Mucosa of descending colon (tissue), 3 donors: ENCODE data around the gene PRR7. TPM values are rescaled to one million over a fixed set of nuclear protein-coding genes. Genes with fewer than 3 reads are reported as not detected.

Experiments
- ATAC-seq: fragments of 200-7000 bp; cut with Tn5 transposase; one replicate; pipeline ENCODE4 v1.9.1; 2020; ENCODE audit warnings: mild to moderate bottlenecking, moderate library complexity
- DNase-seq, 3 donors: peaks; one replicate each; pipeline ENCODE4 v3.0.0-alpha.2; 2020
- H3K36me3 ChIP-seq: fragments of 200-600 bp; one replicate; pipeline ENCODE4 v1.8.0; 2021; ENCODE audit warnings: low read depth, mild to moderate bottlenecking
- H3K4me1 ChIP-seq: fragments of 200-600 bp; one replicate; pipeline ENCODE4 v1.8.0; 2021; ENCODE audit warnings: low read depth, mild to moderate bottlenecking
- H3K4me3 ChIP-seq: fragments of 200-600 bp; one replicate; pipeline ENCODE4 v1.8.0; 2021; ENCODE audit warnings: mild to moderate bottlenecking
- H3K9me3 ChIP-seq: fragments of 200-600 bp; one replicate; pipeline ENCODE4 v1.8.0; 2021; ENCODE audit warnings: mild to moderate bottlenecking
- intact Hi-C, 2 donors: fragments of 100-400 bp; cut with DNase I in 1 of 2; cut with micrococcal nuclease in 1 of 2; formaldehyde crosslinking; loops; one replicate each; pipeline versions ENCODE4 v1.11.0 to v1.11.1; 2022; cut with DNase I, micrococcal nuclease
- total RNA-seq, 3 donors: library from RNA; stranded (reverse); fragmentation: NEBNext Ultra II Directional in 2 of 3; extraction: Animal tissue kit (Norgen Biotek cat#: 25700) in 2 of 3; gene quantifications; one replicate each; pipeline versions ENCODE4 v1.2.1 to v1.2.4, GENCODE V29; 2021 to 2023
- TF ChIP-seq, protein P1 (sequence below): fragments of 200-600 bp; IDR thresholded peaks from one replicate; pipeline ENCODE4 v1.8.0; 2022; ENCODE audit warnings: antibody characterized with exemption, mild to moderate bottlenecking
- donor health status: DM: no; HTN: no; CAD: no; lungs with moderate emphysema.
- donor health status: DM: no; HTN: no; CAD: no.
- donor health status: DM: no; HTN: yes; CAD: no.

Gene PRR7
- total RNA-seq, 3 donors from 2014 or later = 1.1 to 1.2 (median 1.2) TPM

DNA sequence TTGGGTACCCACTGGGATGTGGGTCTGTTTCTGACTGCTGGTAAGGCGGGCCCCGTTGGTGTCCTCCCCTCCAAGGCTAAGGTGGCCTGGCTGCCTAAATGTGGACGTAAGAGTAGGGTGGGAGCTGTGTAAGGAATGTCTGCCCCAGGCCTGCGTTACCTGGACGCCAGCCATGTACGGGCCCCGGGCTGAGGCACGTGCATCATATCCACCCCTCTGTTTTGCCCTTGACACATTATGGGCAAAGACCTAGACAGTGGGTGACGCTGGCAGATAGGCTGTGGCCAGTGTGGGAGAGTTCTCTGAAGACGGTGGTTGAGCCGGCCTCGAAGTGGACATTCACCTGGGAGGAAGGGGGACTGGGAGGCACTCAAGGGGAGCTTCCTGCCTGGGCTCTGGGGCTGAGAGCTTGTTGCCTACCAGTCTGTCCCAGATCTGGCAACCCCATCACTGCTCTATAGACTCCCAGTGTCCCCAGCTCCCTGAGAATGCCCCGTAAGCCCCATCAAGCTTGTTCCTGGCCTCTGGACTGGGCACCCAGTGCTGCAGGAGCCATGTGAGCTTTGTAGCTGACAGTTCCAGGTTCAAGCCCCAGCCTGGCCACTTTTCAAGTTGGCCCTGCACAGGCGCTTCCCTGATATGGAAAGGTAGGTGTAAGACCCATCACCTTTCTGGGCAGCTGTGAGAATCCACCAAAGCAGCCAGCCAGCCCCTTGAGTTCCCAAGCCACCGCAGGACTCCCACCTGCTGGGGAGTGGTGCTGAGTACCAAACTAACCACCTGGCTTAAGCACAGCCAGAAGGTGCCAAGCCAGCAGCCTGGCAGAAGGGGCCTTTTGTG is 3.2 kb upstream of the PRR7 start:
- ATAC-seq (no peak), DNase-seq (peak in 1 of 3 donors; percentile 37)
- TF ChIP-seq, protein P1, sequence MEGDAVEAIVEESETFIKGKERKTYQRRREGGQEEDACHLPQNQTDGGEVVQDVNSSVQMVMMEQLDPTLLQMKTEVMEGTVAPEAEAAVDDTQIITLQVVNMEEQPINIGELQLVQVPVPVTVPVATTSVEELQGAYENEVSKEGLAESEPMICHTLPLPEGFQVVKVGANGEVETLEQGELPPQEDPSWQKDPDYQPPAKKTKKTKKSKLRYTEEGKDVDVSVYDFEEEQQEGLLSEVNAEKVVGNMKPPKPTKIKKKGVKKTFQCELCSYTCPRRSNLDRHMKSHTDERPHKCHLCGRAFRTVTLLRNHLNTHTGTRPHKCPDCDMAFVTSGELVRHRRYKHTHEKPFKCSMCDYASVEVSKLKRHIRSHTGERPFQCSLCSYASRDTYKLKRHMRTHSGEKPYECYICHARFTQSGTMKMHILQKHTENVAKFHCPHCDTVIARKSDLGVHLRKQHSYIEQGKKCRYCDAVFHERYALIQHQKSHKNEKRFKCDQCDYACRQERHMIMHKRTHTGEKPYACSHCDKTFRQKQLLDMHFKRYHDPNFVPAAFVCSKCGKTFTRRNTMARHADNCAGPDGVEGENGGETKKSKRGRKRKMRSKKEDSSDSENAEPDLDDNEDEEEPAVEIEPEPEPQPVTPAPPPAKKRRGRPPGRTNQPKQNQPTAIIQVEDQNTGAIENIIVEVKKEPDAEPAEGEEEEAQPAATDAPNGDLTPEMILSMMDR = no peak
- no peak overlapping the region for H3K4me3 ChIP-seq
- H3K4me1 ChIP-seq = peaks cover 21% of the 10 kb centered on the region
- H3K36me3 ChIP-seq = no peaks in the 10 kb centered on the region
- intact Hi-C loops = no loop called here
- H3K9me3 ChIP-seq = no peaks in the 10 kb centered on the region

DNA sequence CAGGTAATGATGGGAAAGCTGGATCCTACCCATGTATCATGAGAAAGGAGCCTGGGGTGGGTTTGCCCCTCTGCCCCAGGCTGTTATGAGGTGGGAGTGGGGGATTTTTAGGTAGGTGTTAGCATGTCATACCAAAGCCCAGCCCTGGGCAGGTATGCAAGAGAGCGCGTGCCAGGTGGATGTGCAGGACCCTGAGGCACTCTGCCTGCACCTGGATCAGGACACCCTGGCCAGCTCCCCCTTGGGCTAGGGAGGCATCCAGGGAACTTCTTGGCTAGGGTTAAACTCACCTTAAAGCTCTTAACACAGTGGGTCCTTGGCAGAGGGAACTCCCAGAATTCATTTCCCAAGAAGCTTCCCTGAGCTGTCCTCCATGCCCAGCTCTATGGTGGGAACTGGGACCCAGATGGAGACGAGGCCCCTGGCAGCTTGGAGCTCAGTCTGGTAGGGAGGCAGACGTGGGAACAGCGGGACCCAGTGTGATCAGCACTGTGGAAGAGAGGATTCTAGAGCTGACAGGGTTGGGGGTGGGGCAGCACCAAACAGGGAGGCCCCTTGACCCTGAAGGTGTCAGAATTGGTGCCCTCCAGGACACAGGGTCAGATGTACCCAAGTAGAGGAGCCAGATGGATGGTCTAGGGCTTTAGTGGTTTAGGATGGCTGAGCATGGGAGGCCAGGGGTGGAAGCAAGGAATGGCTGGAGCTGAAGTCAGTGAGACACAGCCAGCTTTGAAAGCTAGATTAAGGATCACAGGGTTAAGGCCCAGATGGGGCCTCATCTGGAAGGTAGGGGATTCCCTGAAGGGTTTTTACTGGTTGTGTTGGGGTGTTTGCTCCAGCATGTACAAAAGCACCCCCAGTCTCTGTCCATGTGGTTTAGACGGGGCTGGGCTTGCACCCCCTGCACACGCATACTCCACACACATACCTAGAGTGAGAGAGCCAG is 2.2 kb upstream of the PRR7 start:
- no peak overlapping the region for H3K4me3 ChIP-seq
- H3K9me3 ChIP-seq = no peaks in the 10 kb centered on the region
- intact Hi-C loops = no loop called here
- DNase-seq = peak in 1 of 3 donors; percentile 49
- H3K36me3 ChIP-seq = no peaks in the 10 kb centered on the region
- H3K4me1 ChIP-seq = peaks cover 21% of the 10 kb centered on the region
- no peak for ATAC-seq
- TF ChIP-seq, protein P1 = no peak

DNA sequence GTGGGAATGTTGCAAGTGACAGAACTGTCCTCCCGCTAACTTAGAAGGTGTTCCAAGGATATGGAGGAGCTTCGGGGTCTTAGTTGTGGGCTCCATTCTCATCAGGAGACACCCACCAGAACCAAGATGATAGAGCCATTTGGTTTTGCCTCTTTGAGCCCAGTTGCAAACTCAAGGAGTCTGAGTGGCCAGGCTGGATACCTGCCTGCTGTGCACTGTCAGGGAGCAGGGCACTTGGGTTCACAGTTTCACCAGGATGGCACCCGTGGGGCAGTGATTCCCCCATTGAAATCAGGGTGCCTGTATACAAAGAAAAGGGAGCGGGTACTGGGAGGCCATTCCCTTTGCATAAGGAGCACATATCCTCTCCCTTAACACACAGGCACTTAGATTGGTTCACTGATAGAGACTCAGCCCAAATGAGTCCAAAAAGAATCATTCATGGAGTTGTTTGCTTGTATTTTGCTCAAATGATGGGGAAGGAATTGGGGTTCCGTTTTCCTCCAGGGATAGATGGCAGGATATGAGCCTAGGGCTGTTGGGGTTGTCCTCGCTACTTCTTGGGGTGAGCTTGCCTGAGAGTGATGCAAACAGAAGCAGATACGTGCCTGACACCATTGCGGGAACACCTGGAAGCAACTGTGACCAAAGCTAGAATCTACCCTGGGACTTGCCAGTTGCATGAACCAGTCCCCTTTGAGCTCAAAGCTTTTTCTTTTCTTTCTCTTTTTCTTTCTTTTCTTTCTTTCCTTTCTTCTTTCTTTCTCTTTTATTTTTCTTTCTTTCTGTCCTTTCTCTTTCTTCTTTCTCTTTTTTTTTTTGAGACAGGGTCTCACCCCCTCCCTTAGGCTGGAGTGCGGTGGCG is 1.3 kb upstream of the PRR7 start:
- TF ChIP-seq, protein P1 = no peak
- H3K4me1 ChIP-seq = peaks cover 21% of the 10 kb centered on the region

DNA sequence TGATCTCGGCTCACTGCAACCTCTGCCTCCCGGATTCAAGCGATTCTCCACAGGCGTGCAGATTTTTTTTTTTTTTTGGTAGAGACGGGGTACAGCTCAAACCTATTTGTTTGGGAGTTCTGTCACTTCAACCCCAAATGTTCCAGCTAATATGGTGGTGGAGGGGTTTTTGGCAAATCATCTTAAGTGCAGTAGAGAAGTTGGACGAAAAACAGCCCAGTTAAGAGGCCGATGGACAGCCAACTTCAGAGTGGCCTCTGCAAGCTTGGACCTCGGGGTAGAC is 756 bp upstream of the PRR7 start:
- no peaks in the 10 kb centered on the region for H3K36me3 ChIP-seq
- intact Hi-C loops = no loop called here
- no peak for DNase-seq
- ATAC-seq = no peak
- TF ChIP-seq, protein P1 = no peak
- H3K4me3 ChIP-seq = no peak overlapping the region
- H3K9me3 ChIP-seq = no peaks in the 10 kb centered on the region
- peaks cover 21% of the 10 kb centered on the region for H3K4me1 ChIP-seq

More for the DNA sequence above, 1.3 kb upstream of the PRR7 start:
- Histone ChIP-seq H3K9me3 (no peaks in the 10 kb centered on the region), H3K36me3 (no peaks in the 10 kb centered on the region), H3K4me3 (no peak overlapping the region)
- intact Hi-C loops = no loop called here
- DNase-seq (no peak), ATAC-seq (no peak)

DNA sequence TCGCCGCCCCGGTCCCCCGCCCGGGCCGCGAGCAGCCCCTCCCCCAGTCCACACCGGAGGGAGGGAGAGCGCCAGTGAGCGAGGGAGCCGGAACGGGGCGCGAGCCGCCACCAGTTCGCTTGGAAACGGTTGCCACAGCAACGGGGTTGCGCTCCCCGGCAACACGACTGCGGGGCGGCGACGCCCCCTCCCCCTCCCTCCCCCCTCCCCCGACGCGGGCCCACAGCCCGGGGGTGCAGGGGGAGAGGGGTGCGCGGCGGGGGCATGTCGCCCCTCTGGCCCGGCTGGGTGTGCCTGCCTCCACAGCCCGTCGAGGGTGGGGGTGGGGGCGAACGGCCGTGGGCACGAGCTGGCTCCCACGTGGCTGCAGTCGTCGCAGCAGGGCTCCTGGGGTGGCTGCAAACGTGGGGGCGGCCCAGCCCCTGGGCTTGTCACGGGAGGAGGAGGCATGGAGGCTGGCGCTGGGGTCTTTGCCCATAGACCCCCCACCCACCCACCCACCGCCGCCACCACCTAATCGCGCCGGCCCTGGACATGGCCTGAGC is 524 bp downstream of the PRR7 start:
- Histone ChIP-seq H3K4me3 (no peak overlapping the region), H3K4me1 (peaks cover 21% of the 10 kb centered on the region), H3K9me3 (no peaks in the 10 kb centered on the region), H3K36me3 (no peaks in the 10 kb centered on the region)
- peak; percentile 60 to 81 (median 66) for DNase-seq
- TF ChIP-seq, protein P1 = no peak
- peak; percentile 38 for ATAC-seq
- intact Hi-C loops = no loop called here
